Renal cortex interstitium (tissue), 11 donors: ENCODE measurements around the gene CDC25A. TPM values are rescaled to one million over a fixed set of nuclear protein-coding genes. Genes with fewer than 3 reads are reported as not detected.
"Not testable (repeated sequence)": the region's sequence is repeated elsewhere in the genome, so short reads cannot be mapped to it uniquely, and the experiment has no call there.

Experiments
- DNase-seq, 11 donors: peaks; one replicate each; pipeline ENCODE4 v3.0.0-alpha.2; 2013; ENCODE audit warnings: low read depth in 9 of 11, low spot score in 4 of 11; ENCODE audit errors: extremely low read depth in 1 of 11
- polyA plus RNA-seq, 3 donors: library from polyadenylated mRNA; unstranded; fragments of 120-200 nt; gene quantifications; one replicate each; pipeline ENCODE4 v1.2.1, GENCODE V29; 2013; ENCODE audit not compliant: insufficient read length in 3 of 3

Gene CDC25A
- polyA plus RNA-seq, 3 donors = 8.2 to 13.7 (median 13.2) TPM

- DNase-seq = not testable (repeated sequence)
These were observed 22.3 kb upstream of the CDC25A start for GRCh38 chr3:48210534-48210933.

- DNase-seq = no peak
These were observed 21.2 kb upstream of the CDC25A start for GRCh38 chr3:48209445-48209844.

- DNase-seq = no peak
These were observed 19.9 kb upstream of the CDC25A start for GRCh38 chr3:48208076-48208475.

- DNase-seq = no peak
These were observed 14.4 kb upstream of the CDC25A start for GRCh38 chr3:48202632-48203031.

GRCh38 chr3:48199117-48199516 is 10.9 kb upstream of the CDC25A start:
- DNase-seq = no peak

GRCh38 chr3:48196611-48197010 is 8.4 kb upstream of the CDC25A start:
- DNase-seq = no peak

GRCh38 chr3:48194446-48195071 is 6.3 kb upstream of the CDC25A start:
- DNase-seq = peak in 4 of 11 donors; percentile 33 to 70 (median 56)

GRCh38 chr3:48190911-48191310 is 2.7 kb upstream of the CDC25A start:
- no peak for DNase-seq

- DNase-seq = no peak
These were observed 1.1 kb upstream of the CDC25A start for GRCh38 chr3:48189321-48189720.

- peak in 4 of 11 donors; percentile 57 to 81 (median 68) for DNase-seq
These were observed 495 bp downstream of the CDC25A start for GRCh38 chr3:48187579-48188265.

- DNase-seq = peak in 1 of 11 donors; percentile 8
These were observed 977 bp downstream of the CDC25A start for GRCh38 chr3:48187301-48187578.

GRCh38 chr3:48186631-48187300 is 1.5 kb downstream of the CDC25A start:
- no peak for DNase-seq

GRCh38 chr3:48185129-48185528 is 3.1 kb downstream of the CDC25A start:
- DNase-seq = no peak

- DNase-seq = no peak
These were observed 3.9 kb downstream of the CDC25A start for GRCh38 chr3:48184299-48184698.

- no peak for DNase-seq
These were observed 7.5 kb downstream of the CDC25A start for GRCh38 chr3:48180531-48181253.

- DNase-seq = no peak
These were observed 8.2 kb downstream of the CDC25A start for GRCh38 chr3:48180021-48180420.

- no peak for DNase-seq
These were observed 10.1 kb downstream of the CDC25A start for GRCh38 chr3:48178072-48178471.

- DNase-seq = peak in 10 of 11 donors; percentile 42 to 59 (median 48)
These were observed 30.3 kb downstream of the CDC25A start for GRCh38 chr3:48157950-48158376.

- peak in 1 of 11 donors; percentile 34 for DNase-seq
These were observed 30.9 kb downstream of the CDC25A start for GRCh38 chr3:48157202-48157840.
